ENCODE measurements around the gene FSTL5. TPM values are rescaled to one million over a fixed set of nuclear protein-coding genes. Genes with fewer than 3 reads are reported as not detected.

FSTL5 gene
- total RNA-seq, 2 donors from 2014 or later = not detected

GRCh38 chr4:161916035-161916434, 247.8 kb downstream of the FSTL5 start:
- DNase-seq (ENCODE audit: low spot score) = no peak
- TF ChIP-seq, protein P1, sequence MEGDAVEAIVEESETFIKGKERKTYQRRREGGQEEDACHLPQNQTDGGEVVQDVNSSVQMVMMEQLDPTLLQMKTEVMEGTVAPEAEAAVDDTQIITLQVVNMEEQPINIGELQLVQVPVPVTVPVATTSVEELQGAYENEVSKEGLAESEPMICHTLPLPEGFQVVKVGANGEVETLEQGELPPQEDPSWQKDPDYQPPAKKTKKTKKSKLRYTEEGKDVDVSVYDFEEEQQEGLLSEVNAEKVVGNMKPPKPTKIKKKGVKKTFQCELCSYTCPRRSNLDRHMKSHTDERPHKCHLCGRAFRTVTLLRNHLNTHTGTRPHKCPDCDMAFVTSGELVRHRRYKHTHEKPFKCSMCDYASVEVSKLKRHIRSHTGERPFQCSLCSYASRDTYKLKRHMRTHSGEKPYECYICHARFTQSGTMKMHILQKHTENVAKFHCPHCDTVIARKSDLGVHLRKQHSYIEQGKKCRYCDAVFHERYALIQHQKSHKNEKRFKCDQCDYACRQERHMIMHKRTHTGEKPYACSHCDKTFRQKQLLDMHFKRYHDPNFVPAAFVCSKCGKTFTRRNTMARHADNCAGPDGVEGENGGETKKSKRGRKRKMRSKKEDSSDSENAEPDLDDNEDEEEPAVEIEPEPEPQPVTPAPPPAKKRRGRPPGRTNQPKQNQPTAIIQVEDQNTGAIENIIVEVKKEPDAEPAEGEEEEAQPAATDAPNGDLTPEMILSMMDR (IDR thresholded peaks at IDR 0.05) = no peak
- Histone ChIP-seq H3K36me3 (no peaks in the 10 kb centered on the region), H3K27ac (no peak overlapping the region), H3K4me1 (no peaks in the 10 kb centered on the region), H3K27me3 (no peaks in the 10 kb centered on the region), H3K4me3 (no peak overlapping the region), H3K9me3 (no peaks in the 10 kb centered on the region)

GRCh38 chr4:161907590-161907955, 256.2 kb downstream of the FSTL5 start:
- no peaks in the 10 kb centered on the region for H3K27me3 ChIP-seq
- H3K27ac ChIP-seq = no peak overlapping the region
- DNase-seq (ENCODE audit: low spot score) = no peak
- TF ChIP-seq, protein P1 (IDR thresholded peaks at IDR 0.05) = no peak
- no peak overlapping the region for H3K4me3 ChIP-seq
- no peaks in the 10 kb centered on the region for H3K36me3 ChIP-seq
- no peaks in the 10 kb centered on the region for H3K4me1 ChIP-seq
- no peaks in the 10 kb centered on the region for H3K9me3 ChIP-seq

GRCh38 chr4:161906836-161907589, 256.8 kb downstream of the FSTL5 start:
- no peaks in the 10 kb centered on the region for H3K27me3 ChIP-seq
- H3K36me3 ChIP-seq = no peaks in the 10 kb centered on the region
- TF ChIP-seq, protein P1 (IDR thresholded peaks at IDR 0.05) = no peak
- no peak for DNase-seq (ENCODE audit: low spot score)
- H3K4me3 ChIP-seq = no peak overlapping the region
- H3K27ac ChIP-seq = no peak overlapping the region
- no peaks in the 10 kb centered on the region for H3K4me1 ChIP-seq
- H3K9me3 ChIP-seq = no peaks in the 10 kb centered on the region

- no peaks in the 10 kb centered on the region for H3K9me3 ChIP-seq
- H3K27ac ChIP-seq = no peak overlapping the region
- DNase-seq (ENCODE audit: low spot score) = no peak
- no peak overlapping the region for H3K4me3 ChIP-seq
- H3K36me3 ChIP-seq = no peaks in the 10 kb centered on the region
- TF ChIP-seq, protein P1 (IDR thresholded peaks at IDR 0.05) = no peak
- no peaks in the 10 kb centered on the region for H3K27me3 ChIP-seq
- no peaks in the 10 kb centered on the region for H3K4me1 ChIP-seq
Observed at GRCh38 chr4:161900110-161900509, 263.7 kb downstream of the FSTL5 start.

- Histone ChIP-seq H3K36me3 (no peaks in the 10 kb centered on the region), H3K4me1 (no peaks in the 10 kb centered on the region), H3K9me3 (no peaks in the 10 kb centered on the region), H3K27ac (no peak overlapping the region), H3K27me3 (no peaks in the 10 kb centered on the region), H3K4me3 (no peak overlapping the region)
- TF ChIP-seq, protein P1 (IDR thresholded peaks at IDR 0.05) = no peak
- DNase-seq (ENCODE audit: low spot score) = no peak
Observed at GRCh38 chr4:161894493-161895167, 269.2 kb downstream of the FSTL5 start.
